Endothelial cell of umbilical vein (primary cell): ENCODE results near the gene ATF1. TPM values are rescaled to one million over a fixed set of nuclear protein-coding genes. Genes with fewer than 3 reads are reported as not detected.

ENCODE experiments used
- BruUV-seq: library from RNA; stranded (reverse); fragments of 400-500 nt; replicated peaks from 2 replicates; lab custom pipeline; 2021; lab: Mats Ljungman, UMichigan
- CTCF ChIA-PET: fragments of 300-600, 350-600 bp; sonication (Branson Sonifier 250); formaldehyde crosslinking; loops from one replicate; lab custom pipeline; 2021; ENCODE audit warnings: antibody characterized with exemption, inconsistent platforms; lab: Charles Lee
- POLR2A ChIA-PET: fragments of 300-600, 350-600 bp; sonication (Branson Sonifier 250); formaldehyde crosslinking; loops from one replicate; lab custom pipeline; 2021; ENCODE audit warnings: antibody characterized with exemption, inconsistent platforms; lab: Charles Lee
- DNase-seq: peaks from one replicate; pipeline ENCODE4 v3.0.0-alpha.2; 2011; ENCODE audit warnings: low read depth, low spot score
- FAIRE-seq: peaks from 2 replicates; lab custom pipeline; 2011; peaks lifted over from hg19 to GRCh38; lab: Jason Lieb, UNC
- H2AFZ ChIP-seq: 2 replicates; pipeline ENCODE4 v1.6.0; 2012; ENCODE audit warnings: low read depth, low read length, control low read depth, inconsistent platforms
- H3K27ac ChIP-seq: 2 replicates; pipeline ENCODE4 v1.5.1; 2011; ENCODE audit warnings: low read depth, mild to moderate bottlenecking, control low read depth, low read length, moderate library complexity; ENCODE audit not compliant: insufficient read depth
- H3K27me3 ChIP-seq, 2 experiments: 2 replicates each; pipeline versions ENCODE4 v1.6.0 to v1.6.1; 2011; ENCODE audit warnings: low read length in 2 of 2, mixed read lengths in 1 of 2; ENCODE audit not compliant: control insufficient read depth in 2 of 2, insufficient read depth in 2 of 2
- H3K36me3 ChIP-seq, 2 experiments: 2 replicates in 1 of 2; 3 replicates in 1 of 2; pipeline ENCODE4 v1.5.1; 2011; ENCODE audit warnings: low read length in 2 of 2, mild to moderate bottlenecking in 1 of 2, moderate library complexity in 1 of 2; ENCODE audit not compliant: control insufficient read depth in 2 of 2, insufficient read depth in 2 of 2; ENCODE audit errors: extremely low read depth in 1 of 2
- H3K4me1 ChIP-seq: 3 replicates; pipeline ENCODE4 v1.5.1; 2011; ENCODE audit warnings: mild to moderate bottlenecking, low read length; ENCODE audit not compliant: control insufficient read depth, insufficient read depth; ENCODE audit errors: extremely low read depth
- H3K4me2 ChIP-seq: 2 replicates; pipeline ENCODE4 v1.6.1; 2011; ENCODE audit warnings: low read length, control low read depth, mixed read lengths; ENCODE audit not compliant: insufficient read depth
- H3K4me3 ChIP-seq, 3 experiments: fragments of 200-600 bp in 1 of 3; sonication (generic), shearing (Covaris generic) in 1 of 3; replicated peaks in 1 of 3; 2 replicates each; pipeline ENCODE4 v1.5.1; 2011 to 2016; ENCODE audit warnings: control low read depth in 3 of 3, low read length in 3 of 3, mild to moderate bottlenecking in 2 of 3, inconsistent platforms in 1 of 3, low read depth in 1 of 3, moderate library complexity in 1 of 3; ENCODE audit not compliant: insufficient read depth in 1 of 3
- H3K79me2 ChIP-seq: 2 replicates; pipeline ENCODE4 v1.6.0; 2012; ENCODE audit warnings: low read length, inconsistent platforms; ENCODE audit not compliant: control insufficient read depth, insufficient read depth
- H3K9ac ChIP-seq: replicated peaks from 2 replicates; pipeline ENCODE3; 2011; ENCODE audit warnings: low read length, control low read depth; ENCODE audit not compliant: insufficient read depth; ENCODE audit errors: extremely low read depth
- H3K9me1 ChIP-seq: replicated peaks from 3 replicates; pipeline ENCODE4 v1.6.0; 2011; ENCODE audit warnings: mild to moderate bottlenecking, low read length; ENCODE audit not compliant: control insufficient read depth, insufficient read depth; ENCODE audit errors: extremely low read depth
- H3K9me3 ChIP-seq: replicated peaks from 2 replicates; pipeline ENCODE4 v1.5.1; 2012; ENCODE audit warnings: low read length, inconsistent platforms; ENCODE audit not compliant: control insufficient read depth, insufficient read depth
- H4K20me1 ChIP-seq: replicated peaks from 2 replicates; pipeline ENCODE3; 2011; ENCODE audit warnings: mild to moderate bottlenecking, low read length; ENCODE audit not compliant: control insufficient read depth, insufficient read depth; ENCODE audit errors: extremely low read depth
- EZH2 ChIP-seq: IDR thresholded peaks from 2 replicates; pipeline ENCODE4 v1.6.1; 2012; ENCODE audit warnings: borderline replicate concordance, low read depth, mild to moderate bottlenecking, moderate library complexity, low read length, inconsistent platforms; ENCODE audit not compliant: severe bottlenecking
- FOS ChIP-seq: IDR thresholded peaks from 2 replicates; pipeline ENCODE4 v1.6.1; 2011; ENCODE audit warnings: mild to moderate bottlenecking, low read length, moderate library complexity, borderline replicate concordance; ENCODE audit not compliant: insufficient read depth
- GATA2 ChIP-seq: IDR thresholded peaks from 2 replicates; pipeline ENCODE4 v1.7.0; 2011; ENCODE audit warnings: low read depth, mild to moderate bottlenecking, moderate library complexity, mixed read lengths, low read length; ENCODE audit not compliant: insufficient read length, insufficient read depth
- JUN ChIP-seq: IDR thresholded peaks from 2 replicates; pipeline ENCODE4 v1.6.1; 2011; ENCODE audit warnings: borderline replicate concordance, low read depth; ENCODE audit not compliant: insufficient read length, insufficient read depth
- MYC ChIP-seq: IDR thresholded peaks from one replicate; pipeline ENCODE4 v1.6.1; 2011; ENCODE audit warnings: mild to moderate bottlenecking, low read depth, low read length
- POLR2A ChIP-seq: IDR thresholded peaks from 2 replicates; pipeline ENCODE4 v1.6.1; 2012; ENCODE audit warnings: low read depth, mild to moderate bottlenecking, control low read depth, low read length
- POLR2AphosphoS5 ChIP-seq: IDR thresholded peaks from 2 replicates; pipeline ENCODE4 v1.6.1; 2012; ENCODE audit warnings: low read depth, mild to moderate bottlenecking, control low read depth, low read length, moderate library complexity; ENCODE audit not compliant: insufficient read depth
- dilution Hi-C: fragments of 300-500 bp; cut with MboI; formaldehyde crosslinking; loops from one replicate; pipeline ENCODE4 v1.15.0; 2019; ENCODE audit warnings: low sequenced_read_pairs; ENCODE audit not compliant: extremely low pct_ligation_motif_present
- intact Hi-C: fragments of 100-400 bp; cut with micrococcal nuclease; formaldehyde crosslinking; loops from one replicate; pipeline ENCODE4 v1.10.0; 2022
- polyA plus RNA-seq, 4 experiments: library from polyadenylated mRNA; depleted of rRNA in 3 of 4; stranded (reverse) in 3 of 4; unstranded in 1 of 4; fragments of >200 nt; gene quantifications; 2 replicates each; pipeline versions ENCODE4 v1.2.1 to v1.2.3, GENCODE V29; 2011 to 2012; ENCODE audit warnings: missing spikeins in 1 of 4
- total RNA-seq: library from RNA; stranded (reverse); gene quantifications from 2 replicates; pipeline ENCODE4 v1.2.3, GENCODE V29; 2021
- TF ChIP-seq, protein P1 (sequence below), 2 donors: IDR thresholded peaks; 1 replicate in 1 of 2; 2 replicates in 1 of 2; pipeline ENCODE4 v1.5.1; 2011; ENCODE audit warnings: low read length in 2 of 2, mild to moderate bottlenecking in 2 of 2, moderate library complexity in 2 of 2, control low read depth in 1 of 2, inconsistent platforms in 1 of 2, low read depth in 1 of 2; ENCODE audit not compliant: insufficient read depth in 1 of 2; ENCODE audit errors: extremely low read depth in 1 of 2
- TF ChIP-seq, protein P2 (sequence below): IDR thresholded peaks from 2 replicates; pipeline ENCODE4 v1.6.1; 2011; ENCODE audit not compliant: insufficient read depth, insufficient read length

ATF1 gene
- total and polyA plus RNA-seq, 2 donors (not counting 3 experiments of a cell fraction or from before 2014, with no cell fraction given), result 14.5 to 26.7 TPM

DNA sequence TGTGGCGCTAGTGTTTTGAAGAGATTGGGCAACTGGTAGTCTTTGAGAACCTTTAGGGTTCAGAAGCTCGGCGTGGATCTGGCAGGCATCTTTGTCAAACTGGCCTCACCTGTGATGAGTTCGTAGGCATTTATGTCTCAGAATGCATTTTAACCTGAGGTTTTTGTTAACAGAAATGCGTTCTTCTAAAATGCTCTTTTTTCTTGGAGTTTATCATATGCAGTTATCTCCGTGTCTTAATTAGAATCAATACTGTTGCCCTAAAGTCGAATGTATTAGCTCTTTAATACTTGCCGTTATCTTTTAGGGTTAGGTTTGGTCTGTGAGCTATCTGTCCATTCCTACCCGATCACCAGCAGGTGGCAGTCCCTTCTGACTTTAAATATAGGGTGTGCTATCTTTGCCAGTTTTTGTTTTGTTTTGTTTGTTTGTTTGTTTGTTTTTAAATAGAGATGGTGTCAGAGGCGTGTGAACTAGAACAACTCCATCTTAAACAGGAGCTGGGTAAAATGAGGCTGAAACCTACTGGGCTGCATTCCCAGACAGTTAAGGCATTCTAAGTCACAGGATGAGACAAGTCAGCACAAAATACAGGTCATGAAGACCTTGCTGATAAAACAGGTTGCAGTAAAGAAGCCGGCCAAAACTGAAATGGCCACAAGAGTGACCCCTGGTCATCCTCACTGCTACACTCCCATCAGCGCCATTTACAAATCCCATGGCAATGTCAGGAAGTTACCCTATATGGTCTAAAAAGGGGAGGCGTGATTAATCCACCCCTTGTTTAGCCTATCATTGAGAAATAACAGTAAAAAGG is 1.4 kb downstream of the ATF1 start:
- peak; percentile 64 for FAIRE-seq
- intact Hi-C loops (loop anchor here (1.0 to 10.0 kb wide), 6 partner anchors 21 to 587 kb away; partner anchors contain the start of gene CSRNP2), dilution Hi-C loops (no loop called here)
- Histone ChIP-seq H3K4me3 (peak overlapping the region; percentile 4 to 88 (median 61)), H3K9ac (peak overlapping the region; percentile 42), H3K27me3 (no peaks in the 10 kb centered on the region), H3K9me1 (no peaks in the 10 kb centered on the region), H3K4me1 (peaks cover 11% of the 10 kb centered on the region), H3K9me3 (no peaks in the 10 kb centered on the region), H3K27ac (no peak overlapping the region), H3K4me2 (peak overlapping the region; percentile 94), H3K36me3 (no peaks in the 10 kb centered on the region), H4K20me1 (no peaks in the 10 kb centered on the region), H3K79me2 (peaks cover 37% of the 10 kb centered on the region), H2AFZ (no peak overlapping the region)
- ChIA-PET POLR2A (interaction anchor here (0.5 to 1.1 kb wide), 4 partner anchors 222 to 506 kb away, joined by 3 to 8 read pairs (median 4); partner anchors contain the start of genes CSRNP2 and POU6F1), CTCF (interaction anchor here (0.6 to 3.7 kb wide), 51 partner anchors 9 to 606 kb away, joined by 3 to 103 read pairs (median 5); partner anchors contain the start of genes CSRNP2, DIP2B and SLC11A2)
- peak; percentile 64 for DNase-seq
- BruUV-seq, result TSS peak; percentile 36
- no peak for TF ChIP-seq GATA2
- TF ChIP-seq, protein P1, sequence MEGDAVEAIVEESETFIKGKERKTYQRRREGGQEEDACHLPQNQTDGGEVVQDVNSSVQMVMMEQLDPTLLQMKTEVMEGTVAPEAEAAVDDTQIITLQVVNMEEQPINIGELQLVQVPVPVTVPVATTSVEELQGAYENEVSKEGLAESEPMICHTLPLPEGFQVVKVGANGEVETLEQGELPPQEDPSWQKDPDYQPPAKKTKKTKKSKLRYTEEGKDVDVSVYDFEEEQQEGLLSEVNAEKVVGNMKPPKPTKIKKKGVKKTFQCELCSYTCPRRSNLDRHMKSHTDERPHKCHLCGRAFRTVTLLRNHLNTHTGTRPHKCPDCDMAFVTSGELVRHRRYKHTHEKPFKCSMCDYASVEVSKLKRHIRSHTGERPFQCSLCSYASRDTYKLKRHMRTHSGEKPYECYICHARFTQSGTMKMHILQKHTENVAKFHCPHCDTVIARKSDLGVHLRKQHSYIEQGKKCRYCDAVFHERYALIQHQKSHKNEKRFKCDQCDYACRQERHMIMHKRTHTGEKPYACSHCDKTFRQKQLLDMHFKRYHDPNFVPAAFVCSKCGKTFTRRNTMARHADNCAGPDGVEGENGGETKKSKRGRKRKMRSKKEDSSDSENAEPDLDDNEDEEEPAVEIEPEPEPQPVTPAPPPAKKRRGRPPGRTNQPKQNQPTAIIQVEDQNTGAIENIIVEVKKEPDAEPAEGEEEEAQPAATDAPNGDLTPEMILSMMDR (IDR thresholded peaks at IDR 0.05; ENCODE audit: extremely low read depth in 1 of 2, insufficient read depth in 1 of 2, low read depth in 1 of 2, low read length in 2 of 2), result peak; percentile 46 to 57

DNA sequence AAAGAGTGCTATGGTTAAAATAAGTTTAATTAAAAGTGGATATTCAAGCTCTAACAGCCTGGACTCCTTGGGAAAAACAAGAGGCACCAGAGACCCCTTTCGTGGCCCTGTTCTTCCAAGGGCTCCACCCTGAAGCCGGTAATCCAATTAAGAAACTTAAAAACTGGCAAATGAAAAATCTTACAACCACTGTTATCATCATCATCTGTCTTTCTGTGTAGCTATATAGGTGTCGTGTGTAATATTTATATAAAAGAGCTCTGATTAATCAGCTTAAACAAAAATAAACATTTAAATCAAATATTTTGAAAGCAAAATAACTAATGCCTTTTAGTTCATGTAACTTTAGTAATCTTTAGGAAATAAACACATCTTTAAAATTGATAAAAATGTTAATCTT is 4.5 kb downstream of the ATF1 start:
- Histone ChIP-seq H3K79me2 (peaks cover 44% of the 10 kb centered on the region), H3K27ac (no peak overlapping the region), H3K36me3 (no peaks in the 10 kb centered on the region), H3K9me3 (no peaks in the 10 kb centered on the region), H2AFZ (no peak overlapping the region), H3K27me3 (no peaks in the 10 kb centered on the region), H3K4me3 (no peak overlapping the region), H3K9me1 (no peaks in the 10 kb centered on the region), H3K9ac (no peak overlapping the region), H3K4me2 (no peak overlapping the region), H4K20me1 (no peaks in the 10 kb centered on the region), H3K4me1 (peaks cover 8% of the 10 kb centered on the region)
- POLR2A ChIA-PET, result no interaction called here
- dilution Hi-C loops, result no loop called here
- TF ChIP-seq FOS (no peak), JUN (no peak), POLR2A (no peak), GATA2 (no peak), POLR2AphosphoS5 (no peak), MYC (no peak), EZH2 (no peak)
- TF ChIP-seq, protein P2, sequence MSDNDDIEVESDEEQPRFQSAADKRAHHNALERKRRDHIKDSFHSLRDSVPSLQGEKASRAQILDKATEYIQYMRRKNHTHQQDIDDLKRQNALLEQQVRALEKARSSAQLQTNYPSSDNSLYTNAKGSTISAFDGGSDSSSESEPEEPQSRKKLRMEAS, result no peak
- TF ChIP-seq, protein P1 (IDR thresholded peaks at IDR 0.05; ENCODE audit: extremely low read depth in 1 of 2, insufficient read depth in 1 of 2, low read depth in 1 of 2, low read length in 2 of 2), result no peak
- FAIRE-seq, result no peak
- no TSS peak for BruUV-seq
- DNase-seq, result no peak
- intact Hi-C loops, result loop anchor here (10.0 kb wide), 1 partner anchor 316 kb away; the partner anchor contains the start of gene CSRNP2
- CTCF ChIA-PET, result interaction anchor here (0.7 to 1.5 kb wide), 6 partner anchors 9 to 573 kb away, joined by 3 to 7 read pairs (median 3); no protein-coding TSS in a partner anchor
